GM19324 (cell line): ENCODE data around the gene PIMREG.

Experiments used
- ATAC-seq: cut with Tn5 transposase; IDR thresholded peaks from one replicate; pipeline ENCODE4 v1.9.1; 2021; ENCODE audit warnings: mild to moderate bottlenecking, moderate library complexity; ENCODE audit not compliant: unreplicated experiment, low FRiP score

PIMREG gene

DNA sequence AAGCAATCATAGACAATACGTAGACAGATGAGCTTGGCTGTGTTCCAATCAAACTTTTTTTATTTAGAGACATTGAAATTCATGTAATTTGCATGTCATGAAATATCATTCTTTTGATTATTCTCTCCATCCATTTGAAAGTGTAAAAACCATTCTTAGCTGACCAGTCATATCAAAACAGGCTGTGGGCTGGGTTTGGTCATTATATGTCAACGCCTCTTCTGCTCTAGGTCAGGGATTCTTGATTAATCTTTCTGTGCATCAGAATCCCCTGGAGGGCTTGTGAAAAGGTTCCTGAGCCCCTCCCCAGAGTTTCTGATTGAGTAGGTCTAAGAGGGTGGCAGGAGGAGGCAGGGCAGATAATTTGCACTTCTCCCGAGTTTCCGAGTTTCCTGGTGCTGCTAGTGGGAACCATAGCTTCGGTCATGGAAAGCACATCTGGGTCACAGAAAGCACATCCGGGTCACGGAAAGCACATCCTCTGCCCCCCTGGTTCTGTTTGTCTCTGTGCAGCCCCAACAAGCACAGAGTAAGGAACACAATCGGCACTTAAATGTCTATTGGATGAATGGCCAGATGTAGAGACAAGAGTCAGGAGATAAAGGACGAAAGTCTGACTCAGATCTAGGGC is 16.4 kb downstream of the PIMREG start:
- no peak for ATAC-seq

DNA sequence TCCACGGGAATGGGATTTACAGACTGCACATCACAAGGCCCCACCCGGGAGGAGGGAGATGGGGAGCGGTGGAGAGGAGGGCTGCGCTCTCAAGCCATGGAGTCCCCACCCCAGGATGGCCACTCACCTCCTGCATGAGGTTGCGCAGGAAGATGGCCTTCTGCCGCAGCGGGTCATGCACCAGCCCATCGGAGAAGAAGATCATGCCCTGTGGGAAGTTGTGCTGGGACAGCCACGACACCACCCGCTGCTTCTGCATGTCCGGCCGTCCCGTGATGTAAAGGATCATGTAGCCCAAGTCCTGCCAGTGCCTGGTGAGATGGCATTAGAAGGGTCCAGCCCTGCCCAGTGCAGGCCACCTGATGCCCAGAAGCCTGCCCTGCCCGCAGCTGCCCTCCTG is 17.0 kb downstream of the PIMREG start:
- ATAC-seq: no peak

DNA sequence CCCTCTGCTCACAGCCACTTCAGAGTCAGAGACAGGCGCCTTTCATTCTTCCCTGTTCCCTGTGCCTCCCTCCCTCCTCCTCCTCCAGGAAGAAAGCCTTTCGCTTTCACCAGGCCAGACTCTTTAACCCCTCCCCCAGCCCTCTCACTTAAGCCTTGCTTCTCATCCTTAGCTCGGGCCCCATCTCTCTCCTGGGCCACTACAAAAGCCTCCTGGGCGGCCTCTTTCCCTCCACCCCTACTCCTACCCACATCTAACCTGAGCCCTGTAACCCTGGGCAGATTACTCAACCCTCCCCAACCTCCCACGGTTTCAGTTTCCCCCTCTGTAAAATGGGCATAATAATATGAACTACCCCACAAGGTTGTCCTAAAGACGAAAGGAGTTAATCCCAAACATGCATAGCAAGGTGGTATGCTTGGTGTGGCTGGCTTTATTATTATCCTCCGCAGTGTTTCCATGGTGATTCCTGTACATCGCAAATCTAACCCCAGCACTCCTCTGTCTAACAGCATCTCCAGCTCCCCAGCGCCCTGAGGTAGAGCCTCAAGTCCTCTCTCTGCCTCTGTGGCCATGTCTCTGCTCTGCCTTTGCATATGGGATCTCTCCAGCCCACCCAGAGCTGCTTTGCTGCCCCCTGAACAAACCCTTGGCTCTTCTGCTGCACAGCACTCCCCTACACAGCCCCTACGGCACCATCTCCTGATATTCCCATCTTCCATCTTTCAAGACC is 17.7 kb downstream of the PIMREG start:
- ATAC-seq: no peak

DNA sequence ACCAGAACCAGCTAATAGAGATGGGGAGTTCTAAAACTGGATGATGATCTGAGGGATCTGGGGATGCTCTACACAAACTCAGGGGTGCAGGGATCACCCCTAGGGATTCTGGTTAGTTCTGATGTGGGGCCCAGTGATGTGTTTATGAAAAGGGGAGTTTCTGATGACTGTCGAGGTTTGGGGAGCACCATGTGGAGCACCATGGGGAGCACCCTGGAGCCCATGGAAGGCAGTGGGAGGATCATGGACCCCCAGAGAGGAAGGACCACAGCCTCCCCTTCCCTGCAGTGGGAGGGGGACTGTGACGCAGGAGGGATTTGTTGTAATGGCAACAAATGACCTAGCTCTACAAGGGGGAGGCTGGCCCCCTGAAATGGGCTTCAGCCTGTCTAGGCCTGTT is 18.4 kb downstream of the PIMREG start:
- ATAC-seq: no peak

DNA sequence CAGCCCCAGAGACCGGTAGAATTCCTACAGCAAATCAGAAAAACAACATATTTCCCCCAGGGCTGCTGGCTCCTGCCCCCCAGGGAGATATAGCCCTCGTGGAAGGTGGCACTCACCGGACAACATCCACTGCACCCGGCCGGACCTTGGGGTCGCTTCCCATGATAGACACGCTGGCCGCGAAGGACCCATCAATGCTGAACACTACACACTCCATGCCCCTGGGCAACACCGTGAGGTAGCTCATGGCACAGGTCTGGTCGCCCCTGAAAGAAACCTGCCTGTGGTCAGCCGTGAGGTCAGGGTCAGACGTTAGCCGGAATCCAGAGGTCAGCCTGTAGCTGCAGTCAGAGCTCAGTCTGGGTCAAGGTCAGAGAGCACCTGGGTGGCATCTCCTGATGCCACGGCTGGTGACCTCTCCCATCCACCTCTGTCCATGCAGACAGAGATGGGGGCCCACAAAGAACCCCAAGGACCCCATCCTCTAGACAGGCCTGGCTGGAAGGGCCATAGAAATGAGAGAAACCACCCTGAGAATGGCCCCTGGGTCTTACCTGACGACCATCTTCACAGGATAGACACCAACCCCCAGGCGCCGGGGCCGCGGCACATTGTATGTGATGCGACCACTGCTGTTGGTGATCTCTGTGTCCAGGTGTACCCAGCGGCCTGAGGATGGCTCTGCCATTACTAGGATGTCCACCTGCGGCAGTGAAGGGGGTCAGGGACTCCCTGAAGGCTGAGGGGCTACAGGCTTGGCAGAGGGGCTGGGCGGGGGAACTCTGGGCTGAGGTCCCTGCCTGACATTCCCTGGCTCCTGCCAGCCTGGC is 19.6 kb downstream of the PIMREG start:
- no peak for ATAC-seq

DNA sequence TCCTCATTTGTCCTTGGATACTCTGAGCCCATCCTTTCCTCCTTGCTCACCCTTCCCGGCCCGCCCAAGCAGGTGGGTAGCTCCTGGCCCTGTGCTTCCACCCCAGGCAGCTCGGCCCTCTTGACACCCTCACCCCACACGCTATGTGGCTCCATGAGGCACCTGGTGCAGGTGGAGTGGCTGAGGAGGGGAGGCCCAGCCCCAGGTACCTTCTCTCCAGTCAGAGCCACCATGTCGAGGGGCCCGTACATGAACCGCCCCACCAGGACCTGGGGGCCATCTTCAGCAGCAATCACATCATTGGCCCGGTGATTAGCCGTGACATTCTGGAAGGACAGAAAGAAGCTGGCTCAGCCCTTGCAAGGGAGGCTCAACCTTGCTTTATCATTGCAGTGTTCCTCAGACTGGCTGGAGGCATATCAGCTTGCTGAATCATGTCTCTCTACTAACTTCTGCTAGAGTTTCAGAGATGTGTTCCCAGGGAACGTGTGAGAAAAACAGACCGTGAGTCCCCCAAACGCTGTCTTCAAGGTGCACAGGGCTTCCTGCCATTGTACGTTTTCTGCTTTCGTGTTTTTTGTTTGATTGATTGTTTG is 20.3 kb downstream of the PIMREG start:
- no peak for ATAC-seq

DNA sequence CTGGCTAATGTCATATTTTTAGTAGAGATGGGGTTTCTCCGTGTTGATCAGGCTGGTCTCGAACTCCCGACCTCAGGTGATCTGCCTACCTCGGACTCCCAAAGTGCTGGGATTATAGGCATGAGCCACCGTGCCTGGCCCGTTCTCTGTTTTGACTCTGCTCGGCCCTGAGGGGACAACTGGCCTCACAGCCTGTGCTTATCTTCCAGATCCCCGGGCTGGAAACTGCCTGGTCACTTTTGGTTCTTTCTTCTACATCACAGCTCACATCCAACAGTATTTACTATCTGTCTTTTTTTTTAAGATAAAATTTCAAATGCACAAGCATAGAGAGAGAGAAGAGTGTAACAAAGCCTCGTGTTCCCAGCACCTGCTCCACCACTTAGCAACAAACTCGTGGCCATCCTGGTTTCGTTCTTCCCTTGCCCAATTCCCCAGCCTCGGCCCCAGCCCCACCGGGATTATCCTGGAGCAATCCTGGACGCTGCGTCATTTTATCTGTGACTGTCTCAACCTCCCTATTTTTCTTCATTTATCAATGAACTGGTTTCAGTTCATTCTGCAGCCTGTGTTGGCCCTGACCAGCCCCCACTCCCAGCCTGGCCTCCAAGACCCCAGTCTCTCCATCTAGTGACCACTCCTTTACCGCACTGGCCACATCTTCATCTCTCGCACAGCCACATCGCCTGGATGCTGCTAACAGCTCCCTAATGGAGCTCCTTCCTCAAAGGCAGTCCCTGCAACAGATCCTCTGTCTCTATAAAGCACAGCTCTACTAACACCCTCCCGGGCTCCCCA is 21.1 kb downstream of the PIMREG start:
- no peak for ATAC-seq

DNA sequence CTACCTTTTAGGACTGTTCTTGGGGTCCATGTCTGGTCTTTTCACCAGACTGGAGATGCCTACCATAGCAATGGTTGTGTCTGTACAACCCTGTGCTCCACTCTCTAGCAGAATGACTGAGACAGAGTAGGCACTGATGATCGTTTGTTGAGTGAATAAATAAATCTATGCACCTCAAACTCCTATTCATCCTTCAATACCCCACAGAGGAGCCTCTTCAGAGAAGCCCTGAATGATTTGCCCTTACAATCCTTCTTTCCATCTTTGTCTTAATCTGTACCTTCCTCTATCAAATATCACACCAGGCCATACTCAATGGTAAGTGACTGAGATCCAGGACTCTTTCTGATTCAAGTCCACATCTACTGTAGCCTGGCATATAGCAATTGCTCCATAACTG is 23.3 kb downstream of the PIMREG start:
- no peak for ATAC-seq

DNA sequence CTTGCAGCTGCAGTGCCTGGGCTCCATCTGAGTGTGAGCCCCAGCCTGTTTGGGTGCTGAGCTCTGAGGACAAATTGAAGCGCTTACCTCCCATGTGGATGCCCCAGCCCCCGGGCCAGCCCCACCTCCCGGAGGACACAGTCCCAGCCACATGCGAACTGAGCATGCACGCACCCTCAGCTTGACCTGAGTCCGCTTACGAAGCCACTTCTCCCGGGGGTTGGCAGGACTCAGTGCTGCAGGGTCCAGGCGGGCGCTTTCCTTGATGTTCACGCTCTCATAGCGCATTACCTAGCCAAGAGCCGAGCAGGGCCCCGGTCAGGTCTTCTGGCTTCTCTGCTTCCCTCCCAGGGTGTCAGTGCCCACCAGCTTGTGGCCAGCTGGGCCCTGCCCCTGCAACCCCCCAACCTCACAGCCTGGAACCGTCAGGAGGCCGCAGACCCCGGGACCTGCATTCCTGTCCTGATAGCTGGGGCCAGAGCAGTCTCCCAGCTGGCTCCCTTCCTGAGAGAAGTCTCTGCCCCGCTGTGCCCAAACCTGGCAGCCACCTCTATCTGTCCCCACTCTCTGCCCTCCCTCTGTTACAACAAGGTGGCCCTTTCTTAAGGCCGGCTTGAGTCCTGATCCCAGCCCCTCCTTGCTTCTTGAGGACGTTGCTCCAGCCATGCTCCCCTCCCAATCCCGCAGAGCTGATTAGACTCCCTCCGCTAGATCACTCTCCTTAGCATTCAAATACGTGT is 24.0 kb downstream of the PIMREG start:
- ATAC-seq: no peak

DNA sequence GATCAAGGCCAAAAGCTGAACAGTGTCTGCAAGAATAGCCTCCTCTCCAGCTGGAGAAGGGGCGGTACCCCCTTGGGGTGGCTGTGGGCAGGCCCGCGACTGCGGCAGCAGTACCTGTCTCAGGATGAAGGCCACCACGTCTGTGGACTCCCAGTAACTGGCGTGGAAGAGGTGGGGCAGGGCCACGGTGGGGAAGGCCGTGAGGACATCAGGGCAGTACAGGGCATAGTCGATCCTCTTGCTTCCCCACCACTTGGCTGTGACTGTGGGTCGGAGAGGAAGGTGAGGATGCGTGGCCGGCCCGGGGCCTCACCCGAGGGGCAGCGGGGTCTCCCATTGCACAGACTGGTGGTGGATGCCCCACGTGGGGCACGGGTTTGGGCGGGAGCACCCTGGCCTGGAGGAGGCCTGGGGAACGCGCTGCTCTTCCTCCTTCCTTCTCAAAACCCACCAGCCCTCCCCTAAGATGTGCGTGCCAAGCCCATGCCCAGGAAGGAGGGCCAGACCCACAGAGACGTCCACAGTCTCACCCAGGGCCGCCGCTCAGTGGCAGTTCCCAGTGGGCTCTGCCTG is 26.0 kb downstream of the PIMREG start:
- ATAC-seq: no peak

DNA sequence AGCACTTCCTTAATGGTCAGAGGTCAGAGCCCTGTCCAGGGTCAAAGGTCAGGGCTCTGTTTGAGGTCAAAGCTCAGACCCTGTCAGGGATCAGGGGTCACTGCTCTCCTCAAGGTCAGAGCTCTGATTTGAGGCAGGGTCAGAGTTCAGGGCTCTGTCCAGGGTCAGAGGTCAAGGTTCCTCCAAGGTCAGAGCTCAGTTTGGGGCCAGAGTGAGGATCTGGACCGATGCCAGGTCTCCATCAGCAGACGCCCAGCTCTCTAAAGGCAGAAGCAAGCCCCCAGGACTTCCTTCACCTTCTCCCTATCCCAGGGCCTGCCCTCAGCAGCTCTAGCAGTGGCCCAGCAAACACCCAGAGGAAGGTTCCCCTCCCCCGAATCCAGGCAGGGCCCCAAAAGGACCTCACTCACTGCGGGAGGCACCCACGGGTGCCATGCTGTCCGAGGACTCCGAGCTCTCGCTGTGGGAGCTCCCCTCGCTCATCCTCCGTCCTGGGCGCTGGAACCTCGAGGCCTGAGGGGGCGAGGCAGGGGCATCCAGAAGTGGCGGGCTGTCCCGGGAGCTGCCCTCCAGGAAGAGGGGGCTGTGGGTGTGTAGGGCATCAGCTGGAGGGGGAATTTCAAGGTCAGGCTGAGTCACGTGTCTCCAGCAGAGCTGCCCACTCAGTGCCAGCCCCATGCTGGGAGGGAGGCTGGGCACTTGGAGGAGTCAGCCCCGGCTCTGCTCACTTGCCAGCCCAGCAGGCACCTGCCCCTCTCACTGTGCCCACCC is 26.7 kb downstream of the PIMREG start:
- no peak for ATAC-seq

DNA sequence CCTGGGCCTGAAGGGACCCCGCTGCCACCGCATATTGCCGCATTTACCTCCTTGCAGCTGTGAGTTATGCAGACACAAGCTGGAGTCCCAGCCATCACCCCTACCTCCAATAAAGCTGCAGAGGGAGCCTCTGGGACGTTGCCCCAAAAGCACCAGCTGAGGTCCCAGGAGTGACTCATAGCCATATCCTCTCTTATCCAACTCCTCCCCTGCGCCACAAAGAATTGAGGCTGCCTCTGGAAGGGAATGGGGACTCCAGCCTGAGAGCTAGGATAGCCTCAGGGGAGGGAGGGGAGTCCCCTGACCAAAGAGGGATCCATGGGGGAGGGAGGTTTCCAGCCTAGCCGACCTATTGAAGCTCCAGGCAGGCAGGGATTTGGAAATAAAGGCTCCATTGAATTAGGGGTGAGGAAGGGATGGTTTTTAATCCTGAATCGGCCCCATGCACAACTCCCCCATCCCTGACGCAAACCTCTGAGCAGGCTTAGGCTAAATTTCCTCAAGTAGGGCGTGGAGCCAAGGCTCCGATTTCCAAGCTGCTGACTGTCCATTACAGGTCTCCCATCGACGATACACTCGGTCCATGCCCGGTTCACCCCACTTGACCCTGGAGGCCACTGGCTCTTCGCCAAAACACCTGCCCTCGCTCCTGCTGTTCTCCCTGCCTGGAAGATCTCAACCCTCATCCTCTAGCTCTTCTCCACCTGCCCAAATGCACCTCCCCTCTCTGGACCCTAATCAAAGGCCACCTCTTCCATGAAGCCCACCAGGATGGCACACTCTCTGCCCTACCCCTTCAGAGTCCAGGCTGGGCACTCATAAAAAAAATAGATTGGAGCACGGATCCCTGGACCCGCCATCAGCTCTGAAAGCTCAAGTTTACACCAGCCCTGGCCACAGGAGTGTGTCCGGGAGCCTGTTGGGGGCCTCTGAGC is 27.5 kb downstream of the PIMREG start:
- no peak for ATAC-seq

DNA sequence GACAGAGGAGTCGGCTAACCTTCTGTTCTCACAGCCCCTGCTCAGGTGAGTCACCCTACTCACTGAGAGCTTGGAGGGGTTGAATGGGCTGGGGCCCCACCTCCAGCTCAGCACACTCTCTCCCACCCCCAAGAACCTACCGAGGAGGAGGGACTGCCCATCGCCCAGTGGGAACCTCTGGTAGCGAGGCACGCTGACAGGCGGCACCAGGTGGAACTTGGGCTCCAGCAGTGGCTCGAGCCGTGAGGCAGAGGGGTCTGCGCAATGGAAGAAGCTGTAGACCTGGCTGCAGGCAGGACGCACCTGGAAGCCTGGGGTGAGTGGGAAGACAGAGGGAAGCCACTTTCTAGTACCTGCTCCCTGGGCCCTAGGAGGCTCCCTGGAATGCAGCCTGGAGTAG is 28.3 kb downstream of the PIMREG start:
- ATAC-seq: no peak

DNA sequence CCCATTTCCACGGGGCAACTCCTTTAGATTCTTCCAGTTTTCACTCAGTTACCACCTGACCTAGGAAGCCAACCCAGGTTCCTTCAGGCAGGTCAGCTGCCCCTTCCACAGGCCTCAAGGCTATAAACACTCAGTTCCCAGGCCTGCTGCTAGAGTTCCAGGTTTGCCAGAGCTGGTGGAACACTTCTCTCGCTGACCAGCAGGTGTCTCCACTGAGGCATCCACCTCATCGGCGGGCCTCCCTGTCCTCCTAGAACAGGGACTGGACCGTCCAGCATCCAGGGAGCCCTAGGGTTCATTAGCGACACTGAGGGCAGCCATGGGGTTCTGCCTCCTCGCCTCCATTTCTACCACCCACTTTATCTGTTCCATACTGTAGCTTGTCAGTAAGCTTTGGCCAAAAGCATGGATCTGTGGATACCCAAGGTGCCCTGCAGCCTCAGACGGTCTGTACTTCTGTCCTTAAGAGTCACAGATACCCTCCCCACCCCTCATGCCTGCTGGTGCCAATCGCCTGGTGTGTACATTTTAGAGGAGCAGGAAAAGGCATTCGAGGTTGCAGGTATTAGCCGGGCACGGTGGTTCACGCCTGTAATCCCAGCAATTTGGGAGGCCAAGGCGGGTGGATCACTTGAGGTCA is 29.0 kb downstream of the PIMREG start:
- no peak for ATAC-seq

DNA sequence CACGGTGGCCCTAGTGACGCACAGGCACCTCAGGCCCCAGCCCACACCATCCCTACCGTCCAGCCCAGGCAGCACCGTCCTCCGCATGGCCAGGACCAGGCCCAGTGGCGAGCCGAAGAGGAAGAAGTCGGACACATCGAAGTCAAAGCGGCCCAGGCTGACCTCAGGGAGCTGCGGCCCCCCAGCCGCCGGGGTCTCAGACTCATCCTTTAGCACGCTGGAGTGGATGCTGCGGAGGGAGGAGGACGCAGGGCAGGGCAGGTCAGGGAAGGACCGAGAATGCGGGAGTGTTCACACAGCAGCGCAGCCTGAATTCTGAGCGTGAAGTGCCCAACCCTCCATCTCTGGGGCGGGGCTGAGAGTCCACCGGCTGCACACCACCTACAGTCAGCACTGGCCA is 30.1 kb downstream of the PIMREG start:
- ATAC-seq: no peak

DNA sequence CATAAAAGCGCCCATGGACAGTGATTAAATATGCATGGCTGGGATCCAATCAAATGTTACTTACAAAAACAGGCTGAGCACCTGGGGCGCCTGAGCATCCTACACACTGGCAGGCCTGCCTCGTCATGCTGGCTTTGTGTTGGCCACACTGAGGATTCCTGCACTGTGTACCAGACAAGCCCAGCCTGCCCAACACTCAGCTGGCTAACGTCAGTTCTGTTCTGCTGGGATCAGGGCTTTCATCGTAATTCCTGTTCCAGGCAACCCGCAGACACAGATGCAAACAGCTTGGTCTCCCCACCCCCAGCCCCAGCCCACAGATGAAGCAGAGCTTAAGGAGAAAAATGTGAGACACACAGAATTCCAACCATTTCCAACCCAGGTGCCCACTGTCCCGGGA is 30.7 kb downstream of the PIMREG start:
- no peak for ATAC-seq

DNA sequence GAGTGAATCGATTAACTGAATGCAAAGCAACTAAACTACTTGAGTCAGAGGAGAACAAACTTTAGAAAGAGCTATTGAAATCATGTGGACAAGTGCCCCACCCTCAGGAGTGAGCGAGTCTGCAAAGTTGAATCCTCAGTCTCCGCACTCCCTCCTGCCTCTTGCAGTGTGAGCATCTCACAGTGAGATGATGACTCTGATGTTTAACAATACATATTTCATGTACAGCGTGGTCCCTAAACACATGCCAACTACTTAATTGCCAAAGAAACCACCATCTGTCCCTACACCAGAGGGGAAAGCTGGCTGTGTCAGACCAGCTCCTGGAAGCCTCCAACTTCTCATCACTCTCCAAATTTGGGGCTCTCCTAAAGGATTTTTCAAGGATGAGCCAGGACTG is 31.2 kb downstream of the PIMREG start:
- no peak for ATAC-seq
